NB4 (cell line): ENCODE measurements around the gene BCL7C.

Source experiments
- POLR2A ChIP-seq: IDR thresholded peaks from 2 replicates; pipeline ENCODE4 v1.6.1; 2011; ENCODE audit warnings: mild to moderate bottlenecking; ENCODE audit not compliant: insufficient read length; ENCODE audit errors: extremely low read depth
- TF ChIP-seq, protein P1 (sequence below): IDR thresholded peaks from one replicate; pipeline ENCODE4 v1.5.1; 2012; ENCODE audit warnings: low read depth, low read length
- TF ChIP-seq, protein P2 (sequence below): IDR thresholded peaks from 2 replicates; pipeline ENCODE4 v1.6.1; 2011; ENCODE audit warnings: low read depth, low read length

DNA sequence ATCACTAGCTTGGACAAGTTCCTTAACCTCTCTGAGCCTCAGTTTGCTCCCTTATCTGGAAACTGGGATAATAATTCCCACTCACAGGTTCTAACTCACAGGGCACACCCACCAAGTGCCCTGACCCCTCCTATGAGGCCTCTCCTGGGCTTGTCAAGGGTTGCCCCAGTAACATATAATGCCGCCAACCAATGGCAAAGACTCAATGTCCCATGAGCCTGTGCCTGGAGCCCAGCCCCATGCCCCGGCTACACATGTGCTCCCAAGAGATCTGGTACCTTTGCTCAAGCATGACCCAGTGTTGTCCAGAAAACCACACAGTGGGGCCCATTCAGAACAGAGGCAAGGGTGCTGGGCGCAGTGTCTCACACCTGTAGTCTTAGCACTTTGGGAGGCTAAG lies 21.0 kb upstream of the BCL7C start:
- no peak for TF ChIP-seq POLR2A
- TF ChIP-seq, protein P1, sequence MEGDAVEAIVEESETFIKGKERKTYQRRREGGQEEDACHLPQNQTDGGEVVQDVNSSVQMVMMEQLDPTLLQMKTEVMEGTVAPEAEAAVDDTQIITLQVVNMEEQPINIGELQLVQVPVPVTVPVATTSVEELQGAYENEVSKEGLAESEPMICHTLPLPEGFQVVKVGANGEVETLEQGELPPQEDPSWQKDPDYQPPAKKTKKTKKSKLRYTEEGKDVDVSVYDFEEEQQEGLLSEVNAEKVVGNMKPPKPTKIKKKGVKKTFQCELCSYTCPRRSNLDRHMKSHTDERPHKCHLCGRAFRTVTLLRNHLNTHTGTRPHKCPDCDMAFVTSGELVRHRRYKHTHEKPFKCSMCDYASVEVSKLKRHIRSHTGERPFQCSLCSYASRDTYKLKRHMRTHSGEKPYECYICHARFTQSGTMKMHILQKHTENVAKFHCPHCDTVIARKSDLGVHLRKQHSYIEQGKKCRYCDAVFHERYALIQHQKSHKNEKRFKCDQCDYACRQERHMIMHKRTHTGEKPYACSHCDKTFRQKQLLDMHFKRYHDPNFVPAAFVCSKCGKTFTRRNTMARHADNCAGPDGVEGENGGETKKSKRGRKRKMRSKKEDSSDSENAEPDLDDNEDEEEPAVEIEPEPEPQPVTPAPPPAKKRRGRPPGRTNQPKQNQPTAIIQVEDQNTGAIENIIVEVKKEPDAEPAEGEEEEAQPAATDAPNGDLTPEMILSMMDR = no peak
- TF ChIP-seq, protein P2, sequence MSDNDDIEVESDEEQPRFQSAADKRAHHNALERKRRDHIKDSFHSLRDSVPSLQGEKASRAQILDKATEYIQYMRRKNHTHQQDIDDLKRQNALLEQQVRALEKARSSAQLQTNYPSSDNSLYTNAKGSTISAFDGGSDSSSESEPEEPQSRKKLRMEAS = no peak
